A549 treated with AZD2906 at 1 μM for 4 hours (cell line): ENCODE measurements around the gene IL1RL1. TPM values are rescaled to one million over a fixed set of nuclear protein-coding genes. Genes with fewer than 3 reads are reported as not detected.

ENCODE experiments used
- total RNA-seq: library from RNA; stranded (reverse); fragments of 200-300 nt; extraction: Qiagen RNA extraction; gene quantifications from 5 replicates; pipeline ENCODE4 v1.2.3, GENCODE V29; 2022

The IL1RL1 gene
- total RNA-seq: 0.80 to 1.4 TPM (median 1.2 TPM) in 5 replicates

DNA sequence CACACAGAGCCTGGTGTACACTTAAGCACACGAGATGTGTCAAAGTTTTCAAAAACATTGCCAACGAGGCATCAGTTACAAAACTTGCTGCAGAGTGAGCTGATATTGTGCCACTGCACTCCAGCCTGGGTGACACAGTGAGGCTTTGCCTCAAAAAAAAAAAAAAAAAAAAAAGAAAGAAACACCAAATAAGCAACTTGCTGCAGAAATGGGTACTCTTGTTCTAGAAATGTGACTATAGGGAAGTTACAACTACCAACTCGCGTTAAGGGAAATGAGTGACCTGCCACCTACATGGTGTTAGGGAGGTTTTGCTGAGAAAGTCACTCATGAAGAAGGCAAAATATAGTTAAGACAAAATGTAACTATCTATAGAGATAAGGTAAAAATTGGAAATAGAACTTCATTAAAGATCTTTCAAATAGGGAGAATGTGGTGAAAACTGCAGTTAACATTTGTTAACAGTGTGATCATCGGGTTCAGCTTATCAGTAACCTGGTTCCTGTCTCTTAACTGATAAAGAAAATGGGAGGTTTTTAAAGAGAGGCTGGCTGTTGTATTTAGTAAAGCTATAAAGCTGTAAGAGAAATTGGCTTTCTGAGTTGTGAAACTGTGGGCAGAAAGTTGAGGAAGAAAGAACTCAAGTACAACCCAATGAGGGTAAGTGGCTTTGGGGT lies at the start of gene IL1RL1:
Gene IL1RL1 (plus strand): TSS at position 600 of the 677 bp plus-strand sequence. CDS start 26,702 bp downstream, outside the sequence.

DNA sequence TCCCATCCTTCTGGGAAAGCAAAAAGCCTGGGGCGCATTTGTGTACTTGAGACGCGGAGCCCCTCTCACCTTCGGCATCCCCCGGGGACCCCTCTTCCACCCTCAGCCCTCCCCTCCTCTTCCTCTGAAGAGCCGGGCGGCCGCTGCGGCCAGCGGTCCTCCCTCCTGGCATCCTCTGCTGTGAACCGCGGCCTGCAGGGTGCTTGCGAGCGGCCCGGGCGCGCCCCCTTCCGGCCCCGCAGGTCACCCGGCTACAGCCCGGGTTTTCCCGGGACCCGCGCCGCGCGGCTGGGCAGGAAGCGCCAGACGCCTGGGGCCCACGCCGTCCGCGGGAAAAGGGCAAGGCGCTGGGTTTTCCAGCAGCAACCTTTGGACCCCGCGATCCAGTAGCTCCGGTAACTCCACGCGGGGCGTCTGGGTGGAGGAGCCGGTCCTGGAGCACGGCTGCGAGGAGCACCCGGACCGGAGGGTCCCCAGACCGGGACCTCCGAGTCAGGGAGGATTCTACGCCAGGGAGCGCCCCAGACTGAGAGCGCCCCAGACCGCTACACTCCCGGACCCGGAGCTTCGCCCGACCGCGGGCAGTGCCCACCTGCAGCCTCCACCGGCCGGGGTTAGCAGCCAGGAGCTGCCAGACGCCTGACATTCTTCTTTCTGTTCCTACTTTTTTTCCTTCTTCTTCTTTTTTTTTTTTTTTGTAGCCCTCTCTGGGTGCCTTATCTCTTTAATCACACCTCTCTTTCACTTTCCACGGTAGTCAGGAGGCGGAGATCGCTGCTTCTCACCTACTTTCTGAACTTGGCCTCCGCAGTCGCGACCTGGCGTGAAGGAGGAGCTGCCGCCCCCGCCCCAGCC lies 44.4 kb downstream of the IL1RL1 start, which contains the start of gene IL18R1:
Gene IL18R1 (plus strand): TSS at position 271 of the 855 bp plus-strand sequence. CDS start 6,865 bp downstream, outside the sequence.

Other genes with a start within 250 kb of the IL1RL1 start
- 40.1 to 55.7 TPM (median 47.1 TPM) in 5 replicates for gene IL1R1, start 168.8 kb upstream of the IL1RL1 start, total RNA-seq
- gene IL1RL2, start 124.5 kb upstream of the IL1RL1 start, total RNA-seq: 0.05 TPM in 1 of 5 replicates, not detected in the others
- gene IL18R1, start 44.2 kb downstream of the IL1RL1 start, total RNA-seq: 1.0 to 1.4 TPM (median 1.4 TPM) in 5 replicates
- gene IL18RAP, start 111.6 kb downstream of the IL1RL1 start, total RNA-seq: 0.03 to 0.25 TPM (median 0.09 TPM) in 4 of 5 replicates, not detected in the other
- gene SLC9A4, start 161.7 kb downstream of the IL1RL1 start, total RNA-seq: not detected in 5 replicates